ENCODE measurements around the gene USP46. TPM values are rescaled to one million over a fixed set of nuclear protein-coding genes. Genes with fewer than 3 reads are reported as not detected.

USP46 gene
- total and polyA plus RNA-seq, 12 donors, result 4.8 to 113 (median 65.8) TPM

GRCh38 chr4:52628543-52628942 is 30.6 kb downstream of the USP46 start:
- Histone ChIP-seq H3K36me3 (peaks cover 0 to 52% (median 8%) of the 10 kb centered on the region in 9 donors), H3K27me3 (no peaks in the 10 kb centered on the region), H3K9me3 (no peaks in the 10 kb centered on the region), H3K4me1 (peaks cover 0 to 36% (median 15%) of the 10 kb centered on the region in 9 donors), H3K27ac (peak overlapping the region in 5 of 10 donors; percentile 27 to 44 (median 33)), H3K4me3 (no peak overlapping the region)
- 56 to 63% methylated on average over 4 of the region's 4 CpGs for WGBS, 2 donors
- DNase-seq (no peak), ATAC-seq (peak in 5 of 8 donors; percentile 39 to 62 (median 58))
- no peak for TF ChIP-seq CTCF (IDR thresholded peaks at IDR 0.05)
- intact Hi-C loops (cut with DNase I), result loop anchor here in 1 of 10 donors (10.0 kb wide), 1 partner anchor 356 kb away; no protein-coding TSS in a partner anchor

GRCh38 chr4:52627876-52628275 is 31.2 kb downstream of the USP46 start:
- Histone ChIP-seq H3K9me3 (no peaks in the 10 kb centered on the region), H3K36me3 (peaks cover 0 to 57% (median 8%) of the 10 kb centered on the region in 9 donors), H3K4me3 (no peak overlapping the region), H3K4me1 (peaks cover 0 to 34% (median 15%) of the 10 kb centered on the region in 9 donors), H3K27ac (peak overlapping the region in 2 of 10 donors; percentile 33 to 44), H3K27me3 (no peaks in the 10 kb centered on the region)
- intact Hi-C loops (cut with DNase I), result loop anchor here in 1 of 10 donors (10.0 kb wide), 1 partner anchor 357 kb away; no protein-coding TSS in a partner anchor
- DNase-seq, result no peak
- 70 to 83% methylated on average over 7 of the region's 7 CpGs for WGBS, 2 donors
- ATAC-seq, result peak in 3 of 8 donors; percentile 19 to 50 (median 36)
- no peak for TF ChIP-seq CTCF (IDR thresholded peaks at IDR 0.05)

- Histone ChIP-seq H3K9me3 (no peaks in the 10 kb centered on the region), H3K27me3 (no peaks in the 10 kb centered on the region), H3K36me3 (peaks cover 0 to 66% (median 8%) of the 10 kb centered on the region in 9 donors), H3K4me1 (peaks cover 0 to 34% (median 15%) of the 10 kb centered on the region in 9 donors), H3K27ac (no peak overlapping the region), H3K4me3 (no peak overlapping the region)
- no peak for ATAC-seq
- intact Hi-C loops (cut with DNase I), result loop anchor here in 1 of 10 donors (10.0 kb wide), 1 partner anchor 360 kb away; no protein-coding TSS in a partner anchor
- TF ChIP-seq CTCF (IDR thresholded peaks at IDR 0.05), result no peak
- DNase-seq, result no peak
- WGBS, 2 donors, result 92 to 95% methylated on average over 1 of the region's 1 CpG
These were observed 33.9 kb downstream of the USP46 start for GRCh38 chr4:52625216-52625615.

- Histone ChIP-seq H3K27me3 (no peaks in the 10 kb centered on the region), H3K9me3 (no peaks in the 10 kb centered on the region), H3K4me3 (no peak overlapping the region), H3K4me1 (peaks cover 0 to 33% (median 13%) of the 10 kb centered on the region in 9 donors), H3K27ac (no peak overlapping the region), H3K36me3 (peaks cover 0 to 53% (median 8%) of the 10 kb centered on the region in 9 donors)
- TF ChIP-seq CTCF (IDR thresholded peaks at IDR 0.05), result no peak
- WGBS, 2 donors, result 97 to 98% methylated on average over 3 of the region's 3 CpGs
- intact Hi-C loops (cut with DNase I), result loop anchor here in 1 of 10 donors (10.0 kb wide), 1 partner anchor 362 kb away; no protein-coding TSS in a partner anchor
- no peak for ATAC-seq
- no peak for DNase-seq
These were observed 36.5 kb downstream of the USP46 start for GRCh38 chr4:52622564-52622963.
